ENCODE measurements around the gene BLOC1S5.
"Not testable (repeated sequence)": the region's sequence is repeated elsewhere in the genome, so short reads cannot be mapped to it uniquely, and the experiment has no call there.

The BLOC1S5 gene

GRCh38 chr6:7993399-7993798 lies 70.8 kb downstream of the BLOC1S5 start:
- no peak for DNase-seq (ENCODE audit: low spot score)

- DNase-seq (ENCODE audit: low spot score): peak; percentile 87
Measured at GRCh38 chr6:7992002-7992815, 72.0 kb downstream of the BLOC1S5 start.

- no peak for DNase-seq (ENCODE audit: low spot score)
Measured at GRCh38 chr6:7991536-7991935, 72.7 kb downstream of the BLOC1S5 start.

GRCh38 chr6:7986219-7986618 lies 78.0 kb downstream of the BLOC1S5 start:
- no peak for DNase-seq (ENCODE audit: low spot score)

- DNase-seq (ENCODE audit: low spot score): not testable (repeated sequence)
Measured at GRCh38 chr6:7983967-7984366, 80.2 kb downstream of the BLOC1S5 start.

GRCh38 chr6:7979831-7980230 lies 84.4 kb downstream of the BLOC1S5 start:
- no peak for DNase-seq (ENCODE audit: low spot score)

- no peak for DNase-seq (ENCODE audit: low spot score)
Measured at GRCh38 chr6:7978736-7979135, 85.5 kb downstream of the BLOC1S5 start.

GRCh38 chr6:7976485-7977056 lies 87.6 kb downstream of the BLOC1S5 start:
- no peak for DNase-seq (ENCODE audit: low spot score)

- DNase-seq (ENCODE audit: low spot score): no peak
Measured at GRCh38 chr6:7975764-7976146, 88.4 kb downstream of the BLOC1S5 start.

GRCh38 chr6:7974938-7975763 lies 89.0 kb downstream of the BLOC1S5 start:
- peak; percentile 90 for DNase-seq (ENCODE audit: low spot score)

- DNase-seq (ENCODE audit: low spot score): no peak
Measured at GRCh38 chr6:7974565-7974937, 89.6 kb downstream of the BLOC1S5 start.

GRCh38 chr6:7973584-7973983 lies 90.6 kb downstream of the BLOC1S5 start:
- DNase-seq (ENCODE audit: low spot score): no peak

GRCh38 chr6:7971499-7971898 lies 92.7 kb downstream of the BLOC1S5 start:
- no peak for DNase-seq (ENCODE audit: low spot score)

GRCh38 chr6:7970616-7971015 lies 93.6 kb downstream of the BLOC1S5 start:
- DNase-seq (ENCODE audit: low spot score): no peak

Measured in GM03348 (cell line).